ENCODE measurements around the gene ZYX. TPM values are rescaled to one million over a fixed set of nuclear protein-coding genes. Genes with fewer than 3 reads are reported as not detected.

ZYX gene
- total and polyA plus RNA-seq, 2 experiments from 2014 or later, result 31.8 to 202 TPM

- H3K9me3 ChIP-seq (ENCODE audit: low read depth), result no peaks in the 10 kb centered on the region
- H3K9me2 ChIP-seq (replicated peaks; ENCODE audit: insufficient read depth), result no peaks in the 10 kb centered on the region
- peaks cover 46% of the 10 kb centered on the region for H3K79me2 ChIP-seq
- H3K4me1 ChIP-seq (ENCODE audit: insufficient read depth), result peaks cover 37% of the 10 kb centered on the region
- H2AFZ ChIP-seq, result no peak overlapping the region
- H3K36me3 ChIP-seq (replicated peaks; ENCODE audit: insufficient read depth, low read depth), result no peaks in the 10 kb centered on the region
- H3K4me3 ChIP-seq, result no peak overlapping the region
- no peak for DNase-seq (ENCODE audit: low spot score)
- H3K27ac ChIP-seq, result no peak overlapping the region
- TF ChIP-seq CTCF (IDR thresholded peaks at IDR 0.05; ENCODE audit: poor library complexity), result no peak
- no peak for TF ChIP-seq EZH2phosphoT487 (IDR thresholded peaks at IDR 0.05; ENCODE audit: low read depth, severe bottlenecking, unreplicated experiment)
- no peak for TF ChIP-seq EZH2 (IDR thresholded peaks at IDR 0.05; ENCODE audit: borderline replicate concordance)
- no peaks in the 10 kb centered on the region for H3K27me3 ChIP-seq
- peak overlapping the region; percentile 89 for H3K4me2 ChIP-seq
- peaks cover 59% of the 10 kb centered on the region for H4K20me1 ChIP-seq (ENCODE audit: insufficient read depth, poor library complexity, severe bottlenecking)
- WGBS (ENCODE audit: low lambda C conversion rate, missing lambda C conversion rate), result 86% methylated on average over 14 of the region's 14 CpGs
These were observed 3.8 kb downstream of the ZYX start for GRCh38 chr7:143384661-143385631.

GRCh38 chr7:143385891-143386781, 5.0 kb downstream of the ZYX start:
- no peaks in the 10 kb centered on the region for H3K27me3 ChIP-seq
- H4K20me1 ChIP-seq (ENCODE audit: insufficient read depth, poor library complexity, severe bottlenecking), result peaks cover 59% of the 10 kb centered on the region
- H3K4me1 ChIP-seq (ENCODE audit: insufficient read depth), result peaks cover 37% of the 10 kb centered on the region
- TF ChIP-seq EZH2 (IDR thresholded peaks at IDR 0.05; ENCODE audit: borderline replicate concordance) (no peak), CTCF (IDR thresholded peaks at IDR 0.05; ENCODE audit: poor library complexity) (no peak), EZH2phosphoT487 (IDR thresholded peaks at IDR 0.05; ENCODE audit: low read depth, severe bottlenecking, unreplicated experiment) (no peak)
- no peaks in the 10 kb centered on the region for H3K36me3 ChIP-seq (replicated peaks; ENCODE audit: insufficient read depth, low read depth)
- no peaks in the 10 kb centered on the region for H3K9me3 ChIP-seq (ENCODE audit: low read depth)
- WGBS (ENCODE audit: low lambda C conversion rate, missing lambda C conversion rate), result 85% methylated on average over 18 of the region's 19 CpGs
- H2AFZ ChIP-seq, result no peak overlapping the region
- no peak for DNase-seq (ENCODE audit: low spot score)
- H3K9me2 ChIP-seq (replicated peaks; ENCODE audit: insufficient read depth), result no peaks in the 10 kb centered on the region
- peaks cover 46% of the 10 kb centered on the region for H3K79me2 ChIP-seq
- H3K4me2 ChIP-seq, result peak overlapping the region; percentile 25
- H3K27ac ChIP-seq, result no peak overlapping the region
- H3K4me3 ChIP-seq, result no peak overlapping the region

- 86% methylated on average over 23 of the region's 23 CpGs for WGBS (ENCODE audit: low lambda C conversion rate, missing lambda C conversion rate)
- H3K27ac ChIP-seq, result no peak overlapping the region
- peaks cover 35% of the 10 kb centered on the region for H3K79me2 ChIP-seq
- no peak for DNase-seq (ENCODE audit: low spot score)
- H2AFZ ChIP-seq, result no peak overlapping the region
- H4K20me1 ChIP-seq (ENCODE audit: insufficient read depth, poor library complexity, severe bottlenecking), result peaks cover 53% of the 10 kb centered on the region
- H3K4me2 ChIP-seq, result no peak overlapping the region
- no peak overlapping the region for H3K4me3 ChIP-seq
- no peaks in the 10 kb centered on the region for H3K9me2 ChIP-seq (replicated peaks; ENCODE audit: insufficient read depth)
- H3K36me3 ChIP-seq (replicated peaks; ENCODE audit: insufficient read depth, low read depth), result no peaks in the 10 kb centered on the region
- H3K27me3 ChIP-seq, result no peaks in the 10 kb centered on the region
- no peaks in the 10 kb centered on the region for H3K9me3 ChIP-seq (ENCODE audit: low read depth)
- TF ChIP-seq CTCF (IDR thresholded peaks at IDR 0.05; ENCODE audit: poor library complexity) (no peak), EZH2phosphoT487 (IDR thresholded peaks at IDR 0.05; ENCODE audit: low read depth, severe bottlenecking, unreplicated experiment) (no peak), EZH2 (IDR thresholded peaks at IDR 0.05; ENCODE audit: borderline replicate concordance) (no peak)
- H3K4me1 ChIP-seq (ENCODE audit: insufficient read depth), result peaks cover 45% of the 10 kb centered on the region
These were observed 6.2 kb downstream of the ZYX start for GRCh38 chr7:143387156-143387975.
